Bronchial epithelial cell (primary cell): ENCODE results near the gene INPP4B. TPM values are rescaled to one million over a fixed set of nuclear protein-coding genes. Genes with fewer than 3 reads are reported as not detected.
A peak's percentile ranks its signal among the peaks of the same experiment; 100 is the strongest.

Experiments used
- DNase-seq: peaks from one replicate; pipeline ENCODE4 v3.0.0-alpha.2; 2010; ENCODE audit warnings: low read depth
- FAIRE-seq: peaks from 2 replicates; lab custom pipeline; 2011; peaks lifted over from hg19 to GRCh38; lab: Jason Lieb, UNC
- H3K27me3 ChIP-seq: 2 replicates; pipeline ENCODE4 v1.5.1; 2011; ENCODE audit warnings: low read length; ENCODE audit not compliant: control insufficient read depth, insufficient read depth
- H3K36me3 ChIP-seq: 2 replicates; pipeline ENCODE4 v1.5.1; 2011; ENCODE audit warnings: low read length; ENCODE audit not compliant: control insufficient read depth, insufficient read depth
- H3K4me3 ChIP-seq: 2 replicates; pipeline ENCODE4 v1.5.1; 2011; ENCODE audit warnings: mild to moderate bottlenecking, low read depth, low read length, control low read depth
- CTCF ChIP-seq: IDR thresholded peaks from 2 replicates; pipeline ENCODE4 v1.5.1; 2011; ENCODE audit warnings: mild to moderate bottlenecking, moderate library complexity, low read length, control low read depth, inconsistent platforms; ENCODE audit not compliant: insufficient read depth, severe bottlenecking
- total RNA-seq: library from RNA; depleted of rRNA; stranded (reverse); fragments of >200 nt; gene quantifications from 2 replicates; pipeline ENCODE4 v1.2.1, GENCODE V29; 2014

The INPP4B gene
- total RNA-seq, 1 donor from 2014 or later, result 74.8 TPM

- FAIRE-seq, result no peak
- no peaks in the 10 kb centered on the region for H3K36me3 ChIP-seq
- H3K27me3 ChIP-seq, result no peaks in the 10 kb centered on the region
- TF ChIP-seq CTCF, result no peak
- peak; percentile 55 for DNase-seq
- H3K4me3 ChIP-seq, result no peak overlapping the region
Observed at GRCh38 chr4:142567620-142568451, 278.3 kb downstream of the INPP4B start.

- H3K27me3 ChIP-seq, result no peaks in the 10 kb centered on the region
- peak; percentile 63 for DNase-seq
- FAIRE-seq, result no peak
- no peak overlapping the region for H3K4me3 ChIP-seq
- no peaks in the 10 kb centered on the region for H3K36me3 ChIP-seq
- peak; percentile 2 for TF ChIP-seq CTCF
Observed at GRCh38 chr4:142567199-142567598, 278.9 kb downstream of the INPP4B start.

GRCh38 chr4:142566777-142567176 lies 279.3 kb downstream of the INPP4B start:
- FAIRE-seq, result no peak
- Histone ChIP-seq H3K4me3 (no peak overlapping the region), H3K27me3 (no peaks in the 10 kb centered on the region), H3K36me3 (no peaks in the 10 kb centered on the region)
- DNase-seq, result no peak
- no peak for TF ChIP-seq CTCF

GRCh38 chr4:142566243-142566642 lies 279.9 kb downstream of the INPP4B start:
- no peak for FAIRE-seq
- DNase-seq, result peak; percentile 26
- Histone ChIP-seq H3K36me3 (no peaks in the 10 kb centered on the region), H3K4me3 (no peak overlapping the region), H3K27me3 (no peaks in the 10 kb centered on the region)
- no peak for TF ChIP-seq CTCF

GRCh38 chr4:142565771-142566170 lies 280.3 kb downstream of the INPP4B start:
- DNase-seq, result peak; percentile 21
- H3K4me3 ChIP-seq, result no peak overlapping the region
- no peak for FAIRE-seq
- no peaks in the 10 kb centered on the region for H3K27me3 ChIP-seq
- no peaks in the 10 kb centered on the region for H3K36me3 ChIP-seq
- no peak for TF ChIP-seq CTCF
